HG02678 (cell line): Measurements from ENCODE around the gene NFIX.
"Not testable (repeated sequence)": the region's sequence is repeated elsewhere in the genome, so short reads cannot be mapped to it uniquely, and the experiment has no call there.

Experiments
- ATAC-seq: cut with Tn5 transposase; IDR thresholded peaks from one replicate; pipeline ENCODE4 v1.9.1; 2021; ENCODE audit warnings: mild to moderate bottlenecking, moderate library complexity; ENCODE audit not compliant: unreplicated experiment

NFIX gene

DNA sequence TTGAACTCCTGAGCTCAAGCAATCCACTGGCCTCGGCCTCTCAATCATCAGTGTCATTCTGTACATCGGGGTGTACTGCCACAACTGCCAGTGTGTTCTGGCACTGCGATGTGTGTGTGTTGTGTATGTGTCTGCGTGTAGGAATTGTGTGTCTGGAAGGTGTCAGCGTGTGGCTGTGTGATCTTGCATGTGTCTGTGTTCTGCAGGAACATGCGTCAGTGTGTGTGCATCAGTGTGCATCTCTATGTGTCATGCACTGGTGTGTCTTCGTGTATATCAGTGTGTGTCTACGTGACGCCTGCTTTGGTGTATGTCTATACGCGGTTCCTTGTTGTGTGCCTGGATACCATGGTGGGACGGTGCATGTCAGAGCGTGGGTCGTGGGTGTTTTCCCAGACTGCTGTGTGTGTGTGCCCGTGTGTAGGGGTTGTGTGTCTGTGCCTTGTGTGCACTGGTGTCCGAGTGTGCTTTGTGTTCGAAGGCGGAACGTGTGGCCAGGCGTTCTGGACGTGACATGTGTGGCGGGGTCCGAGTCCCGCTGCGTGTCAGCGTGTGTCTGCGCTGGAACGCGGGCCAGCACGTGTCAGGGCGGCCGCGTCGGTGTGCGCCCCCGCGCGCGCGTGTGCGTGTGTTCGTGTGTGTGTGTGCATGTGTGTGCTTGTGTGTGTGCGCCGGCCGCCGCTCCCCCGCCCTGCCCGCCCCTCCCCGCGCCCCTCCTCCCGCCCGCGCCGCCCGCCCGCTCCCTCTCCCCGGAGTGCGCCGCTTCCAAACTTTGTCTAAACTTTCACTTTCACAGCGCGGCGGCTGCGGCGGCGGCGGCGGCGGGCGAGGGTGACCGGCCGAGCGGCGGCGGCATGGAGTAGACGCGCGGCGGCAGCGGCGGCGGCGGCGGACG, at the start of gene NFIX:
TSS of gene NFIX (plus strand) at position 775 of the 895 bp plus-strand sequence. CDS start 363 bp downstream, outside the sequence.
- ATAC-seq: no peak

DNA sequence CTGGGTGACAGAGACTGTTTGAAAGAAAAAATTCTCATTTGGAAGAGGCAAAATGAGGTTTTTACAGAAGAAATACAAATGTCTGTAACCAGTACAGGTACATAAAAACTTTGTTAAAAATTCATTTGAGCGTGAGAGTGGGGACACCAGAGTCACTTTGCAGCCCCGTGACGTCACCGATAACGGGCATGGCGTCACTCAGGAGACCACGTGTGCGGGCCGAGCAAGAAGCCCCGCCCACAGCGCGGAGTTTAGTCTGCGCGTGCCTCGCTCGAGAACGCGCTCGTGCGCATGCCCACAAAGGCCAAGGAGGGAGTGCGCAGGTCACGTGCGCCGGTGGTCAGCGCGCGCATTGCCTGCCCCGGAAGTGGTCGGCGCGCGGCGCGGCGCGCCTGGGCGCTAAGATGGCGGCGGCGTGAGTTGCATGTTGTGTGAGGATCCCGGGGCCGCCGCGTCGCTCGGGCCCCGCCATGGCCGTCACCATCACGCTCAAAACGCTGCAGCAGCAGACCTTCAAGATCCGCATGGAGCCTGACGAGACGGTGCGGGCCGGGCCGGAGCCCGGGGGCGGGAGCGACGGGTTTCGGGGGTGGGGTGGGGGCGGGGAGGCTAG, 49.7 kb upstream of the NFIX start, which contains the start of gene RAD23A:
TSS of gene RAD23A (plus strand) at position 384 of the 613 bp plus-strand sequence. CDS start at position 471, 87 bp downstream.
- peak; percentile 82 for ATAC-seq

DNA sequence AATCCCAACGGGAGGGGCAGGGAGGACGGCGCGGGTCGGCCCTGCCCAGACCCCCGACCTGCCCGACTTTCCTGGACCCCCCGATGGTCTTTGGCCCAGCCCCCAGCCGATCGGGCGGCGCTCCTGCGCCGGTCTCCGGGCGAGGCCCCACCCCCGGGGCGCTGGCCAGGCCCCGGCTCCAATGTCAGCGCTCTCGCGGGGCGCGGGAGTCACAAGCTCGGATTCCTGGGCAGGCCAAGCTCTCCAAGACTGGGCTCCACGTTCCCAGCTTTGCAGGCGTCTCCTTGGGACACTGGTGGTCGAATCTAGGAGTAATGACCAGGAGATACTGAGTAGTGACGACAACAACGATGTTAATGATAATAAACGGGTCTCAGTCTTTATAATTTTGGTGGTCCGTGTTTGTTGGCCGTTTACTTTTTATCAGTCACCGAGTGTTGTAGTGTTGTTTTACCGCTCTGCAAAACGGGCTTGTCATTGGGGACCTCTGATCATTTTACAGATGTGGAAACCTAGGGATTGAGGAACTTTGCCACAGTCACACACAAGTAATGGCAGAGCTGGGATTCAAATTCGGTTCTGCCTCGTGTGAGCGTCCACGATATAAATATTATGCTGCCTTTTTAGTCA, 49.1 kb upstream of the NFIX start:
- ATAC-seq: peak; percentile 35

DNA sequence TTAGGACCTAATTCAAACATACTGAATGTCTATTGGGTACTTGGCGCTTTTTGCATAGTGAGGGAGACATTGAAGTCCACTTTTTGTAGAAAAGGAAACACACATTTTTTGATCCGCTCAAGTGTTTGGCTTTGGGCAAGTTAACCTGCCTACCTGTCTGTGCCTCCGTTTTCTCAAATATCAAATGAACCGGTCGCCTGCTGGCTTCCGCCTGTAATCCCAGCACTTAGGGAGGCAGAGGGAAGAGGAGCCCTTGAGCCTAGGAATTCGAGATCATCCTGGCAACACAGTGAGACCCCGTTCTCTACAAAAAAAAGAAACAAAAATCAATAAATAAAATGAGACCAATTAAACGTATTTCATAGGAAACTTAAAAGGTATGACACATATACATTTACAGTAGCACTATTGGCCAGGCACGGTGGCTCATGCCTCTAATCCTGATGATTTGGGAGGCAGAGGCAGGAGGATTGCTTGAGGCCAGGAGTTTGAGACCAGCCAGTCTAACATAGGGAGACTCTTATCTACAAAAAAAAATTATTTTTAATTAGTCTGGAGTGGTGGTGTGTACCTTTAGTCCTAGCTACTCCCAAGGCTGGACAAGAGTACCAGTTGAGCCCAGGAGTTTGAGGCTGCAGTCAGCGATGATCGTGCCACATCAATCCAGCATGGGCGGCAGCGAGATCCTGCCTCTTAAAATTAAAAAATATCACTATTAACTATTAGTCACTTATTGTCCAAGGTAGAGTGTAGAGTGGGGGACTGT, 48.4 kb upstream of the NFIX start:
- ATAC-seq: no peak

DNA sequence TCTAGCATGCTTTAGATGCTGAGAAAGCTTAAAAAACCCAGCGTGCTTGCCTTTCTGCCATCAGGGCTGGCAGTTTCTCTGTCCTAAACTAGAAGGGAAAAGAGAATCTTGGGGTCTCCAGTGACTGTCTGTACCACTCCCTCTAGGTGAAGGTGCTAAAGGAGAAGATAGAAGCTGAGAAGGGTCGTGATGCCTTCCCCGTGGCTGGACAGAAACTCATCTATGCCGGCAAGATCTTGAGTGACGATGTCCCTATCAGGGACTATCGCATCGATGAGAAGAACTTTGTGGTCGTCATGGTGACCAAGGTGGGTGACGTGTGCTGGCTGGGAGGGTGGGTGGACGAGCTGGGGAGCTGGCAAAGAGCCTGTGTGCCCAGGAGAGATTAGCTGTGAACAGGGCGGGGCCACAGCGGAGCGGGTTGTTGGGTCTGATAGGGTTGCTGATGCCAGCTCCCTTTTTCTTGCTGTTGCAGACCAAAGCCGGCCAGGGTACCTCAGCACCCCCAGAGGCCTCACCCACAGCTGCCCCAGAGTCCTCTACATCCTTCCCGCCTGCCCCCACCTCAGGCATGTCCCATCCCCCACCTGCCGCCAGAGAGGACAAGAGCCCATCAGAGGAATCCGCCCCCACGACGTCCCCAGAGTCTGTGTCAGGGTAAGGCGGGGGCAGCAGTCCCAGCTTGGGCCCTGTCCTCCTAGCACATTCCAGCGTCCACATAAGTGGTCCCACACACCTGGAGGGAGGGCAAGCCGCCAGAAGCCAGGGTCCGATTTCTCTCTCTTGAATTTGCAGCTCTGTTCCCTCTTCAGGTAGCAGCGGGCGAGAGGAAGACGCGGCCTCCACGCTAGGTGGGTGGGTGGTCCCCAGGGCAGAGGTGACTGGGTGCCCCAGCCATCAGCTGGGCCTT, 47.3 kb upstream of the NFIX start:
- no peak for ATAC-seq

DNA sequence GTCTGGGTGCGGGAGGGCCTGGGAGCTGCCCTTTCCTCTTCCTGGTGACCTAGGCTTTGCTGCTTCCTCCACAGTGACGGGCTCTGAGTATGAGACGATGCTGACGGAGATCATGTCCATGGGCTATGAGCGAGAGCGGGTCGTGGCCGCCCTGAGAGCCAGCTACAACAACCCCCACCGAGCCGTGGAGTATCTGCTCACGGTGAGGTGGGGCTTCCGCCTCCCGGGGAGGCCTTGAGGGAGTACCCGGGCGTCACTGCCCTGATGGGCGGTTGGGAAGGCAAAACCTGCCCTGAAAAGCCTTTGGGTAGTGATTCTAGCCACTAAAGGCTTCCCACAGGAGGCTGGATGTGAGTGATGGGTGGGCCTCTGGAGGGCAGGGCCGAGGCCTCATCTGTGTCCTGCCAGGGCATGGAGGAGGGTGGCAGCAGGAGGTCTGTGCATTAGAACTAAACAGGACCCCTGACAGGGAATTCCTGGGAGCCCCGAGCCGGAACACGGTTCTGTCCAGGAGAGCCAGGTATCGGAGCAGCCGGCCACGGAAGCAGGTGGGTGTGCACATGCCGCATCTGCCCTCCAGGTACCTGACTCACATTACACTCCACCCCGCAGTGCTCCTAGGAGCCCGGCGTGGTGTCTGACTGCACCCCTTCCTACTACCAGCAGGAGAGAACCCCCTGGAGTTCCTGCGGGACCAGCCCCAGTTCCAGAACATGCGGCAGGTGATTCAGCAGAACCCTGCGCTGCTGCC, 46.5 kb upstream of the NFIX start:
- ATAC-seq: no peak

DNA sequence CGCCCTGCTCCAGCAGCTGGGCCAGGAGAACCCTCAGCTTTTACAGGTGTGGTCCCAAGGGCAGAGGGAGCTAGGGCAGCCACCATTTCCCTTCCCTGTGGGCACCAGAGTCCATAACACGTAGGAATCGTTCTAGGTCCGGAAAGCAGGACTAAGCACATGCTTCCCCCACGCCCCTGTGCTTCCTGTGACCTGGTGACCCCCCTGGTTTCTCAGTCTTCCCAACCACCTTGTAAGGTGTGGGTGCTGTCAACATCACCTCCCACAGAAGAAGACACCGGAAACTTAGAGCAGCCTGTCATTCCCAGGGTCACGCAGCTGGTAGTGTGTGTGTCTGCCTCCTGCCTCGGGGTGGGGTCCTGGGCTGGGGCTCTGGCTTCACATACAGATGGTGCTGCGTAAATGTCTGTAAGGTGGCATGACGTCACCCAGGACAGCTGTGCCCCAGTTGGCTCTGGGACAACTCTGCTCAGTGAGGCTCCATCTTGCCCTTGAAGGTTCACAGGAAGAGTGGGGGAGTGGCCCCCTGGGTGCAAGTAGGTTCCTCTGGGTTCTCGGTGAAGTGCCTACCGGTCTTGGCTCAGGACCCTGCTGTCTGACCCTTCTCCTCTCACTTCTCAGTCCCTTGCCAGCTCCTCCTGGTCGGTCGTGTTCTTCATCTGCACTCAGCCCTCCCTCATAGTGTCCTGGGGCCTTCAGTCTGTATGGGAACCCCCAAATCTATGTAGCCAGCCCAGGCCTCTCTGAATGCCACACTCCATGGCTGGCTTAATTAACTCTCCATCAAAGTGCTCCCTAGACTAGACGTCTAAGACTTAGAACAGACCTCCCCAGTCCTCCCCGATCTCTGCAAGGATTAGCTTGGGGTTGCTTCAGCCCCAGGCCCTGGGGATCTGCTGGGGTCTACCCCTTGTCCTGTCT, 45.7 kb upstream of the NFIX start:
- no peak for ATAC-seq

DNA sequence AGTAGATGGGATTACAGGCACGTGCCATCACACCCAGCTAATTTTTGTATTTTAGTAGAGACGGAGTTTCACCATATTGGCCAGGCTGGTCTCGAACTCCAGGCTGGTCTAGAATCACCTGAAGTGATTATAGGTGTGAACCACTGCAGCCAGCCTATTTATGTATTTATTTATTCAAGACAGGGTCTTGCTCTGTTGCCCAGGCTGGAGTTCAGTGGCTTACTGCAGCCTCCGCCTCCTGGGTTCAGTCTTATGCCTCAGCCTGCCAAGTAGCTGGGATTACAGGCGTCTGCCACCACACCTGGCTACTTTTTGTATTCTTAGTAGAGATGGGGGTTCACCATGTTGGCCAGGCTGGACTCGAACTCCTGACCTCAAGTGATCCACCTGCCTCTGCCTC, 43.2 kb upstream of the NFIX start:
- not testable (repeated sequence) for ATAC-seq

DNA sequence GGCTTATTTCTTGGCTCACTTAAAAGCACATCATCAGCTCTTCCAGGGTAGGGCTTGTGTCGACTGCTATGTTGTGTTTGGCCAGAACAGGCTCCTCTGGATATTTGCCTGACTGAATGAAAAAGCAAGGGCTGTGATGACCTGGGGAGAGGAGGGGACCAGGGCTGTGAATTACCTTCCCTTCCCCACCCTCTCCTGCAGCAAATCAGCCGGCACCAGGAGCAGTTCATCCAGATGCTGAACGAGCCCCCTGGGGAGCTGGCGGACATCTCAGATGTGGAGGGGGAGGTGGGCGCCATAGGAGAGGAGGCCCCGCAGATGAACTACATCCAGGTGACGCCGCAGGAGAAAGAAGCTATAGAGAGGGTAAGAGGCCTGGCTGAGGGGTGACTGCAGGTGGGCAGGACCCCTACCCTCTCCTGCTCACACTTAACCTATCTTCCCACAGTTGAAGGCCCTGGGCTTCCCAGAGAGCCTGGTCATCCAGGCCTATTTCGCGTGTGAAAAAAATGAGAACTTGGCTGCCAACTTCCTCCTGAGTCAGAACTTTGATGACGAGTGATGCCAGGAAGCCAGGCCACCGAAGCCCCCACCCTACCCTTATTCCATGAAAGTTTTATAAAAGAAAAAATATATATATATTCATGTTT, 42.7 kb upstream of the NFIX start:
- ATAC-seq: no peak

DNA sequence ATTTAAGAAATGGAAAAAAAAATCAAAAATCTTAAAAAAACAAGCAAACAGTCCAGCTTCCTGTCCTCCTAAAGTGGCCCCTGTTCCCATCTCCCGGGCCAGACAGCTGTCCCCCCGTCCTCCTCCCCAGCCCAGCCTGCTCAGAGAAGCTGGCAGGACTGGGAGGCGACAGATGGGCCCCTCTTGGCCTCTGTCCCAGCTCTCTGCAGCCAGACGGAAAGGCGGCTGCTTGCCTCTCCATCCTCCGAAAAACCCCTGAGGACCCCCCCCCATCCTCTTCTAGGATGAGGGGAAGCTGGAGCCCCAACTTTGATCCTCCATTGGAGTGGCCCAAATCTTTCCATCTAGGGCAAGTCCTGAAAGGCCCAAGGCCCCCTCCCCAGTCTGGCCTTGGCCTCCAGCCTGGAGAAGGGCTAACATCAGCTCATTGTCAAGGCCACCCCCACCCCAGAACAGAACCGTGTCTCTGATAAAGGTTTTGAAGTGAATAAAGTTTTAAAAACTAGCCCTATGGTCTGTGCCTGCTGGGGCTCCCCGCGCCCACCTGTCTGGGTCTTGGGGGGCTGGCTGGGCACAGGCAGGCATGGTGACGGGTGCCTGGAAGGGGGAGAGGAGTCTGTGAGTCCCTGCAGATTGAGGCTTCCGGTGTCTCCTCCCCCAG, 42.0 kb upstream of the NFIX start:
- ATAC-seq: no peak

DNA sequence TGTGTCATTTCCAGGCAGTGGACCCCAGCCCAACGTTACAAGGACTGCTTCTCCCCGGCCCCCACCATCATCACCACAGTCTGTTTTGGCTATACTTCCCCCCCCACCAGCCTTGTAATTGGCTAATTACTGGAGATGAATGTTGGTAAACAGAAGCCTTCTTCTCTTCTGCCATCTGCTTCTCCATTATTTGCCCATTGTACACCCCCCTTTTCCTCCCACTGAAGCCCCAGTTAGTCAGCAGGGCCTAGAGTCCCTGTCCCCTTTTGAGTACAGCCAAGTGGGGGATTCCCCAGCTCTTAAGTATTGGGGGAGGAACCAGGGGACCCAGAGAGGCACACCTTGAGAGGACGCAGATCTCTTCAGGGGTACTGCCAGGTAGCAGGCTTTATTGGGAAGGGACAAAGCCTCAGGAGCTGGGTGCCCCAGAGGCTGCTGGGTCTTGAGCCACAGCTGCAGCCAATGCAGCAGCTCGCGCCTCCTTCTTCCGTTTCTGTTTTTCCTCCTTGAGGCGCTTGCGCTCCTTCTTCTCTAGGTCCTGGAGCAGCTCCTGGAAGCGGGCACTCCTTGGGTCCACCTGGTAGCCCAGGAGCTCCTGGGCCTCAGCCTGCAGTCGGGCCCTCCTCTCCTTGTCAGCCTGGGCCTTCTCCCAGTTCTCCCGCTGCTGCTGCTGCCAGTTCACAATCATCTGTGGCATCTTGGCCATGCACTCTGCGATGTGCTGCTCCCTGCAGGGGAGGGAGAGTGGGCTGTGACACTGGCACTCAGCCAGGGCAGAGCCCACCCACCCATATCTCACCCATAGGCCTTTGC, 41.3 kb upstream of the NFIX start:
- ATAC-seq: no peak

DNA sequence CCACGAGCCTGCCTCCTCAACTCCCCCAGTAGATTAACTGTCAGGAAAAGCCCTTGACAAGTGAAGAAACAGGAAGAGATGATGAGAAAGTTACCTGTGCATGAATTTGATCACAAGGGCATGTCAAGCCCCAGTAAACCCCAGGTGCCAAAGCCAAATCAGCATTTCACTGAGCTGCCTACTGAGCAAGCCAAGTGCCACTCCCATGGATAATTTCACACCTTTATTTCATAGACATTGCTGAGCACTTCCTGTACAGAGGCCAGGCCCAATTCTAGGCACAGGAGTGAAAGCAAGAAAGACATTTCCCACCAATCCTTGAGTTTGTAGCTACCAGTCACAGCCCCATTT, 40.7 kb upstream of the NFIX start:
- ATAC-seq: no peak

DNA sequence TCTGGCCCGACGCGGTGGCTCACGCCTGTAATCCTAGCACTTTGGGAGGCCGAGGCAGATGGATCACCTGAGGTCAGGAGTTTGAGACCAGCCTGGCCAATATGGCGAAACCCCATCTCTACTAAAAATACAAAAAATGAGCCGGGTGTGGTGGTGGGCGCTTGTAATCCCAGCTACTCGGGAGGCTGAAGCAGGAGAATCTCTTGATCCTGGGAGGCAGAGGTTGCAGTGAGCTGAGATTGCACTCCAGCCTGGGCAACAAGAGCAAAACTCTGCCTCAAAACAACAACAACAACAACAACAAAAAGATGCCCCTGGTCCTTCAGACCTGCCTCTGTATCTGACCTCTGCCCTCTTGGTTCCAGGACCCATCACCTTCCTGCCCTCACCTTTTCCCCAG, 39.7 kb upstream of the NFIX start:
- not testable (repeated sequence) for ATAC-seq

DNA sequence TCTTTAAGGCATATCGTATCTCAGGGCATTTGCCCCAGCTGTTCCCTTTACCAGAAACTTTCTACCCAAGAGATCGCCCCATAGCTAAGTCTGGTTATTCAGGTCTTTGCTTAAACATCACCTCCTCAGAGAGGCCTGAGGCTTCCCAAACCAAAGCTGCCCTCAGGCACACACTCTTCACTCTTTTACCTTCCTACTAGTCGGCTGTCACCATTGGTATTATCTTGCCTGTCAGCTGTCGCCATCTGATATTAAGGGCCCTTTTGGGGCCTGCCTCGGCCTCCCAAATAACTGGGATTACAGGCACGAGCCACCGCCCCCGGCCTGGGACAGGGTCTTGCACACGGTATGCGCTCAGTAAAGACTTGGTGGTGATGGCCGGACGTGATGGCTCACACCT, 39.3 kb upstream of the NFIX start:
- no peak for ATAC-seq

DNA sequence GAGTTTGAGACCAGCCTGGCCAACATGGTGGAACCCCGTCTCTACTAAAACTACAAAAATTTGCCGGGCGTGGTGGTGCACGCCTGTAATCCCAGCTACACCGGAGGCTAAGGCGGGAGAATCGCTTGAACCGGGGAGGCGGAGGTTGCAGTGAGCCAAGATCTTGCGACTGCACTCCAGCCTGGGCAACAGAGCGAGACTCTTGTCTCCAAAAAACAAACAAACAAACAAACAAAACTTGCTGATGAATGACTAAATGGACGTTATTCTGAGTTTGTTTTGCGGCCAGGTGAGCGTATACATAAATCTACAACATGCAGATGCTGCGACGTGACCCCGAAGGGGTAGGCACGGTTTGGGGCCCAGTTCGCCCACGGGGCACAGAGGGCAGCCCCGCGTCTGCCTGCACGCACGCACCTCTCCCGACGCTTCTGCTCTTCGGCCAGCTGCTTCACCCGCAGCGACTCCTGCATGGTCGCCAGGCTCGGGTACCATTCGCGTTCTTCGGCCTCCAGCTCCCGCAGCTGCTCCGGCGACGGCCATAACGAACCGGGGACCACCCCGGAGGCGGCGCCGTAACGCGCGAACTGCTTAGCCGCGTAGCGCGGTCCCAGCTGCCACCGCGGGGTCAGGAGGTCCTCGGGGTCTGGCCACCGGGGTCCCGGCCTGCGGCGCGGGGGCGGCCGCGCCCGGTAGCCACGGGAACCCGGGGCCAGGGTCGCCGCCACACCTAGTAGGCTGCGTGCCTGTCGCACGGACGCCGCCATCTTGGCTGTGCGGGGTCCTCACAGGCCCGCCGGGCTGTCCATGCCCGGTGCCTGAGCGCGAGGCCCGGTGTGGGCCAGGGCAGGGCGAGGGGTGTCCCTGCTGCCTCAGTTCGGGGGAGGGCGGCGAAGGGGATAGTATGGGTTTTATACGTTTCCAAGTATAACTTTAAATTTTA, 38.6 kb upstream of the NFIX start, which contains the start of gene GADD45GIP1:
TSS of gene GADD45GIP1 (minus strand) at position 778 of the 943 bp plus-strand sequence. CDS start at position 767, 11 bp downstream.
- peak; percentile 83 for ATAC-seq
